ENCODE measurements around the gene TNFRSF1A. TPM values are rescaled to one million over a fixed set of nuclear protein-coding genes. Genes with fewer than 3 reads are reported as not detected.

Gene TNFRSF1A
- total RNA-seq, 1 donor from 2014 or later: 69.2 TPM

GRCh38 chr12:6323340-6323994, 18.4 kb downstream of the TNFRSF1A start:
- peak; percentile 81 for DNase-seq

- DNase-seq: no peak
Observed at GRCh38 chr12:6322969-6323339, 18.9 kb downstream of the TNFRSF1A start.

GRCh38 chr12:6322352-6322751, 19.5 kb downstream of the TNFRSF1A start:
- DNase-seq: no peak

GRCh38 chr12:6321905-6322304, 20.0 kb downstream of the TNFRSF1A start:
- DNase-seq: no peak

GRCh38 chr12:6319446-6319845, 22.4 kb downstream of the TNFRSF1A start:
- no peak for DNase-seq

- DNase-seq: no peak
Observed at GRCh38 chr12:6318440-6318879, 23.4 kb downstream of the TNFRSF1A start.

- no peak for DNase-seq
Observed at GRCh38 chr12:6317693-6318439, 24.0 kb downstream of the TNFRSF1A start.

GRCh38 chr12:6316921-6317692, 24.8 kb downstream of the TNFRSF1A start:
- DNase-seq: no peak

GRCh38 chr12:6315704-6316597, 25.9 kb downstream of the TNFRSF1A start:
- no peak for DNase-seq

GRCh38 chr12:6315184-6315583, 26.7 kb downstream of the TNFRSF1A start:
- no peak for DNase-seq

- no peak for DNase-seq
Observed at GRCh38 chr12:6314776-6315175, 27.1 kb downstream of the TNFRSF1A start.

- DNase-seq: no peak
Observed at GRCh38 chr12:6313326-6313940, 28.4 kb downstream of the TNFRSF1A start.

- DNase-seq: no peak
Observed at GRCh38 chr12:6312529-6313325, 29.1 kb downstream of the TNFRSF1A start.

- DNase-seq: no peak
Observed at GRCh38 chr12:6311822-6312528, 29.9 kb downstream of the TNFRSF1A start.

- DNase-seq: no peak
Observed at GRCh38 chr12:6310771-6311610, 30.9 kb downstream of the TNFRSF1A start.

GRCh38 chr12:6307529-6307928, 34.3 kb downstream of the TNFRSF1A start:
- DNase-seq: no peak

GRCh38 chr12:6306599-6307220, 35.2 kb downstream of the TNFRSF1A start:
- no peak for DNase-seq

GRCh38 chr12:6306151-6306550, 35.7 kb downstream of the TNFRSF1A start:
- no peak for DNase-seq

- DNase-seq: no peak
Observed at GRCh38 chr12:6303071-6303470, 38.8 kb downstream of the TNFRSF1A start.

Measured in skin of body (tissue), 2 donors.